ENCODE data around the gene DNAJA2.

DNAJA2 gene

DNA sequence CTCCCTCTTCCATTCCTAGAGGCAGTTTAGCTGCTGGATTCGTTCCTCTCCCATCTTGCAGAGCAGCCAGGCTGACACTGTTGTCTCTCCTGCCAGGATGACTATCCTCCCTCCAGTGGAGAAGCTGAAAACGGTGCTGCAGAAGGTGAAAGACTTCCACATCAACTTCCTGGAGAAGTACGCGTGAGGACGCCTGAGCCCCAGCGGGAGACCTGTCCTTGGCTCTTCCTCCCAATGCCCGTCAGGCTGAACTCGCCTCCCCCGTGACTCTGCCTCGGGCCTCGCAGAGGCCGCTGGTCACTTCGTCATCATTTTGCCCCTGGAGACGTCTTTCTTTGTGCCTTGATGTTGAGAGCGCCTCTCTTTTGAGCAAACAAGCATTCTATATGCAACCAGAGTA, 44.7 kb downstream of the DNAJA2 start:
- Histone ChIP-seq H3K27ac (no peak overlapping the region), H3K36me3 (ENCODE audit: insufficient read depth, low read length) (no peaks in the 10 kb centered on the region), H3K9me3 (ENCODE audit: low read depth, low read length) (no peaks in the 10 kb centered on the region), H3K4me3 (no peak overlapping the region), H3K9ac (ENCODE audit: insufficient read length) (no peak overlapping the region)
- TF ChIP-seq POLR2AphosphoS5 (IDR thresholded peaks at IDR 0.05; ENCODE audit: borderline replicate concordance, low read depth, low read length) = no peak
- TF ChIP-seq FOXP2 (optimal IDR thresholded peaks at IDR 0.05; ENCODE audit: control extremely low read depth, extremely low read length, insufficient read depth) = no peak
- TF ChIP-seq EZH2 (IDR thresholded peaks at IDR 0.05) = no peak
- DNase-seq (ENCODE audit: low read depth, low spot score) = no peak

DNA sequence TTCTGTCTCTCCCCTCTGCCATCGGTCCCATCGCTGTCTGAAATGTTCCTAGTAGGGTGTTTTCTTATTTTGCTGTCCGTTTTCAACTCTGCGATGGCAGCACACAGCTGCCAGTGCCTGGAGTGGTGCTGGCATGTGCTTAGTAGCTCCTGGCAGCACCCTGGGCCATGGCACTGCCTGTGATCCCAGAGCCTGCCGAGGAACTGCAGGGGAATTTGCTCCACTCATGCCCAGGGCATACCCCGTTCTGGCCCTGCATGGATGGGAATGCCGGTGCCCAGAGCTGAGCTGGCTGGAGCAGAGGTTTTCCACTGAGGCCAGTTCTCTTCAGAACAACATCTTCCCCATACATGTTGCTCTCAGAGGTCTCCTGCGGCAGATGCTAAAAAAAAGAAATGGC, 46.2 kb downstream of the DNAJA2 start:
- TF ChIP-seq EZH2 (IDR thresholded peaks at IDR 0.05) (no peak), POLR2AphosphoS5 (IDR thresholded peaks at IDR 0.05; ENCODE audit: borderline replicate concordance, low read depth, low read length) (no peak), FOXP2 (optimal IDR thresholded peaks at IDR 0.05; ENCODE audit: control extremely low read depth, extremely low read length, insufficient read depth) (no peak)
- Histone ChIP-seq H3K9ac (ENCODE audit: insufficient read length) (no peak overlapping the region), H3K4me3 (no peak overlapping the region), H3K36me3 (ENCODE audit: insufficient read depth, low read length) (no peaks in the 10 kb centered on the region), H3K27ac (no peak overlapping the region), H3K9me3 (ENCODE audit: low read depth, low read length) (no peaks in the 10 kb centered on the region)
- DNase-seq (ENCODE audit: low read depth, low spot score) = no peak

DNA sequence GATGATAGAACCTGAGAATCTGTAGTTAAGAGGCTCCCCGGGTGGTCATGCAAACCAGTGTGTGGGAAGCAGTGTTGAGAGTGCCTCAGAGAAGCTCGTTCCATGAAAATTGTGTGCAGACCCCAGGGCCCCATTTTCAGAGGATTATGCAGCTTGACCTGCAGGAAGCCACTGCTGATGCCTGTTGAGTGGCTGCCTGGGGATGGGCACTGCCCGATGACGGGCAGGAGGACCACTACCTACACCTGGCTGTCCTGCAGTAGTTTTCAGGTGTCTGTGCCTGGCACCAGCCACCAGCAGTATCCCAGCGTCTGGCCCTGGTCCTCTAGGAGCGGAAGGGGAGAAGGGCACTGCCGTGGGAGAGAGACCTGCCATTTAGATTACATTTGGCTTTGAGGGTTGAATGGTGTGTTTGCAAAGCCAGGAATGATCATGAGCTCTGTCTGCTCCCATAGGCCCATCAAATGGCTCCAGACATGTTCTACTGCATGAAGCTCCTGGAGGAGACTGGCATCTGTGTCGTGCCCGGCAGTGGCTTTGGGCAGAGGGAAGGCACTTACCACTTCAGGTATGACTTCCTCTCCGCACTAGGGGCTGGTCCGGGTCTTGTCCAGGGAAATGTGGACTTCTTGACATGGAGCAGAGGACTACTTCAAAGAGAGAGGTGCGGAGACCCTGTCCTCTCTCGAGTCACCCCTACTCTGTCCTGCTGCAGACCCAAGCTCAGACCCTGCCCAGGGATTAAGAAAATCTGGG, 46.8 kb downstream of the DNAJA2 start:
- no peak for DNase-seq (ENCODE audit: low read depth, low spot score)
- no peak overlapping the region for H3K4me3 ChIP-seq
- H3K27ac ChIP-seq = no peak overlapping the region
- no peak for TF ChIP-seq EZH2 (IDR thresholded peaks at IDR 0.05)
- TF ChIP-seq FOXP2 (optimal IDR thresholded peaks at IDR 0.05; ENCODE audit: control extremely low read depth, extremely low read length, insufficient read depth) = no peak
- TF ChIP-seq POLR2AphosphoS5 (IDR thresholded peaks at IDR 0.05; ENCODE audit: borderline replicate concordance, low read depth, low read length) = no peak
- no peak overlapping the region for H3K9ac ChIP-seq (ENCODE audit: insufficient read length)
- no peaks in the 10 kb centered on the region for H3K36me3 ChIP-seq (ENCODE audit: insufficient read depth, low read length)
- H3K9me3 ChIP-seq (ENCODE audit: low read depth, low read length) = no peaks in the 10 kb centered on the region

DNA sequence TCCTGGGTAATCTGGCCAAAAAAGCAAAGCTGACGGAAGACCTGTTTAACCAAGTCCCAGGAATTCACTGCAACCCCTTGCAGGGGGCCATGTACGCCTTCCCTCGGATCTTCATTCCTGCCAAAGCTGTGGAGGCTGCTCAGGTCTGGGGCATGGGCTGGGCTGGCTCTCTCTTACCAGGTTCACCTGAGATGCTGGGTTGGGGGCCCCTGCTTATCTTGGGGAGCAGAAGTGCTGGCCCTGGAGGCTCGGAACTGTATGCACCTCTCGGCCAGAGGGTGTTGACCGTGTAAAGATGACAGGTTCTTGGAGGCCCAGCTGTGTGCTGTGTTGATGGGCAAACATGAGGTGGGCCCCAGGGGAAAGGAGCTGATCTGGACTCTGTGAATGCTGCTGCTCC, 49.1 kb downstream of the DNAJA2 start:
- H3K4me3 ChIP-seq = no peak overlapping the region
- TF ChIP-seq EZH2 (IDR thresholded peaks at IDR 0.05) (no peak), FOXP2 (optimal IDR thresholded peaks at IDR 0.05; ENCODE audit: control extremely low read depth, extremely low read length, insufficient read depth) (no peak), POLR2AphosphoS5 (IDR thresholded peaks at IDR 0.05; ENCODE audit: borderline replicate concordance, low read depth, low read length) (no peak)
- no peak overlapping the region for H3K9ac ChIP-seq (ENCODE audit: insufficient read length)
- no peak for DNase-seq (ENCODE audit: low read depth, low spot score)
- H3K27ac ChIP-seq = no peak overlapping the region
- H3K9me3 ChIP-seq (ENCODE audit: low read depth, low read length) = no peaks in the 10 kb centered on the region
- no peaks in the 10 kb centered on the region for H3K36me3 ChIP-seq (ENCODE audit: insufficient read depth, low read length)

DNA sequence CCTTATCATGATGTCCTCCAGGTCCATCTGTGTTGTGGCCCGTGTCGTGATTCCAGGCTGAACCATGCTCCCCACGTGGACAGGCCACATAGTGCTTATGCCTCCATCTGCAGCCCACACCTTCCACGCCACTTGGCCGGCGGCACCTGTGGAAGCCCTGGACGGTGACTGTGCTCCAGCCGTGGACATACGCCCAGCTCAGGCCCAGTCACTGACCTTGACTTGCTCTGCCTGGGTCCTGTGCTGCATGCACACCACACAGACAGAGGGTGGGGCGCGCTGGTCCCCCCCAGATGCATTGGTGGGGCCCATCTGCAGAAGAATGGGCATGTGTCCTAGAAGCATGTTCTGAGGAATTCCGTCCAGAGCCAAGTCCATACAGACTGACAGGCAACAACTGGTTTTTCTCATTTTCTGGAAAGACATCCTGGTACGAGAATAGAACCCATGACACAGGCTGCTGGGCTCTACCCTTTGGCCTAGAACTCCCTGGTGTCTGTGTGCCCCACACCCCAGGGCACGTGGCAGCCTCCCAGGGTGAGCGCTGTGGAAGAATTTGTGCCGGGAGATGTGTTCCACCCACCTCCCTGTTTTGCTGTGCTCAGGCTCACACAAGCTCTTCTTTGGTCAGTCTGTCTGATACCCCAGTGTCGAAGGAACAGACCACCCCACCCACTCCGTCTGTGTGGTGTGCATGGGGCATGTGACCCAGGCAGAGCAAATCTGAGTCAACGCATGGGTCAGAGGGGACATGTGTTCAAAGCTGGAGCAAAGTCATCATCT, 49.8 kb downstream of the DNAJA2 start:
- no peaks in the 10 kb centered on the region for H3K9me3 ChIP-seq (ENCODE audit: low read depth, low read length)
- no peak overlapping the region for H3K4me3 ChIP-seq
- H3K36me3 ChIP-seq (ENCODE audit: insufficient read depth, low read length) = no peaks in the 10 kb centered on the region
- no peak overlapping the region for H3K9ac ChIP-seq (ENCODE audit: insufficient read length)
- no peak for TF ChIP-seq EZH2 (IDR thresholded peaks at IDR 0.05)
- TF ChIP-seq POLR2AphosphoS5 (IDR thresholded peaks at IDR 0.05; ENCODE audit: borderline replicate concordance, low read depth, low read length) = no peak
- TF ChIP-seq FOXP2 (optimal IDR thresholded peaks at IDR 0.05; ENCODE audit: control extremely low read depth, extremely low read length, insufficient read depth) = no peak
- DNase-seq (ENCODE audit: low read depth, low spot score) = no peak
- H3K27ac ChIP-seq = no peak overlapping the region

DNA sequence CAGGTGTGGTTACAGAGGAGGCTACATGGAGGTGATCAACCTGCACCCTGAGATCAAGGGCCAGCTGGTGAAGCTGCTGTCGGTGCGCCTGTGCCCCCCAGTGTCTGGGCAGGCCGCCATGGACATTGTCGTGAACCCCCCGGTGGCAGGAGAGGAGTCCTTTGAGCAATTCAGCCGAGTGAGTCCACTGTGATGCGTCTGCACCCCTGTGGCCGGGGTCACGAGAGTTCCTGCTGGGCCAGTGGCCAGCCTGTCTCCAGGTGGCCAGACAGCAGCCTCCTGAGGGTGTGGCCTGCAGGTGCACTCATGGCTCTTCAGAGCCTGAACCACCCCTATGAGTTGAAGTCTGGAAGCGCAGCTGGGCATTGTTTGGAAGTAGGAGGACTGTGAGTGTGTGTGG, 51.2 kb downstream of the DNAJA2 start:
- TF ChIP-seq FOXP2 (optimal IDR thresholded peaks at IDR 0.05; ENCODE audit: control extremely low read depth, extremely low read length, insufficient read depth) (no peak), EZH2 (IDR thresholded peaks at IDR 0.05) (no peak), POLR2AphosphoS5 (IDR thresholded peaks at IDR 0.05; ENCODE audit: borderline replicate concordance, low read depth, low read length) (no peak)
- no peak overlapping the region for H3K4me3 ChIP-seq
- no peaks in the 10 kb centered on the region for H3K9me3 ChIP-seq (ENCODE audit: low read depth, low read length)
- no peak overlapping the region for H3K27ac ChIP-seq
- no peak for DNase-seq (ENCODE audit: low read depth, low spot score)
- H3K36me3 ChIP-seq (ENCODE audit: insufficient read depth, low read length) = no peaks in the 10 kb centered on the region
- no peak overlapping the region for H3K9ac ChIP-seq (ENCODE audit: insufficient read length)

DNA sequence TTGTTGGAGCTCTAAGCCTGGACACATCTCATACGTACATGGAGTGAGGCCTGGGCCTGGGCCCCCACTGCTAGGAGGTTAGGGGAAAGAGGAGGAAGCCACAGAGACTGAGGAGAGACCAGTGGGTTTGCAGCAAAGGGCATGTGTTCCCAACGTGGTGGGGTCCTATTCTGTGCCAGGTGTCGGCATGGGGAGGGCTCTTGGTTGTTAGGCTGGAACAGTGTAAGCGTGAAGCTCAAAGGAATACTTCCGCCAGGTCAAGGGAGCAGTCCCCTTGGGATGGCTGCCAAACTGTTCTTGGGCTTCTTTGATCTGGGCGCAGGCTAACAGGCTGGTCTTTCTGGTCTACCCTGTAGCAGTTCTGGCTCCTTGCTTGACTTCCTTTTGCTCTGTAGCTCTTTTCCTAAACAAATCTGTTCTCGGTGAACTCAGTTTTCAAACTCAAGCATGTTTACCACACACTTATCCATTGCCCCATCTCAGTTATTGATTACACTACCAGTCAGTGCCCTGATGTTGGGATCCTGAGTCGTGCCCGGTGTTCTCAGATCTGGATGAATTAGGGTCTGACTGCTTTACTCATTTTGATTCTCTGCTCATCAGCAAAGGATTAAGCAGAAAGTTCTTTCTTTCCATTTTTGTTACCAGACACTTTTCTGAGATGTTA, 52.9 kb downstream of the DNAJA2 start:
- Histone ChIP-seq H3K36me3 (ENCODE audit: insufficient read depth, low read length) (no peaks in the 10 kb centered on the region), H3K27ac (no peak overlapping the region)

More for the DNA sequence above, 52.9 kb downstream of the DNAJA2 start:
- H3K9ac ChIP-seq (ENCODE audit: insufficient read length) = no peak overlapping the region
- H3K4me3 ChIP-seq = no peak overlapping the region
- TF ChIP-seq POLR2AphosphoS5 (IDR thresholded peaks at IDR 0.05; ENCODE audit: borderline replicate concordance, low read depth, low read length) (no peak), EZH2 (IDR thresholded peaks at IDR 0.05) (no peak), FOXP2 (optimal IDR thresholded peaks at IDR 0.05; ENCODE audit: control extremely low read depth, extremely low read length, insufficient read depth) (no peak)
- no peak for DNase-seq (ENCODE audit: low read depth, low spot score)
- H3K9me3 ChIP-seq (ENCODE audit: low read depth, low read length) = no peaks in the 10 kb centered on the region
